GM10266 (cell line): Measurements from ENCODE around the gene MPC1.

Experiments
- DNase-seq: peaks from one replicate; pipeline ENCODE4 v3.0.0; 2012; ENCODE audit errors: extremely low spot score
- TF ChIP-seq, protein P1 (sequence below): IDR thresholded peaks from 2 replicates; pipeline ENCODE4 v1.5.1; 2012; ENCODE audit warnings: mild to moderate bottlenecking, low read depth; ENCODE audit not compliant: control insufficient read depth, insufficient read depth; ENCODE audit errors: missing control alignments

MPC1 gene

GRCh38 chr6:166315436-166315835, 67.3 kb downstream of the MPC1 start:
- DNase-seq = no peak
- TF ChIP-seq, protein P1, sequence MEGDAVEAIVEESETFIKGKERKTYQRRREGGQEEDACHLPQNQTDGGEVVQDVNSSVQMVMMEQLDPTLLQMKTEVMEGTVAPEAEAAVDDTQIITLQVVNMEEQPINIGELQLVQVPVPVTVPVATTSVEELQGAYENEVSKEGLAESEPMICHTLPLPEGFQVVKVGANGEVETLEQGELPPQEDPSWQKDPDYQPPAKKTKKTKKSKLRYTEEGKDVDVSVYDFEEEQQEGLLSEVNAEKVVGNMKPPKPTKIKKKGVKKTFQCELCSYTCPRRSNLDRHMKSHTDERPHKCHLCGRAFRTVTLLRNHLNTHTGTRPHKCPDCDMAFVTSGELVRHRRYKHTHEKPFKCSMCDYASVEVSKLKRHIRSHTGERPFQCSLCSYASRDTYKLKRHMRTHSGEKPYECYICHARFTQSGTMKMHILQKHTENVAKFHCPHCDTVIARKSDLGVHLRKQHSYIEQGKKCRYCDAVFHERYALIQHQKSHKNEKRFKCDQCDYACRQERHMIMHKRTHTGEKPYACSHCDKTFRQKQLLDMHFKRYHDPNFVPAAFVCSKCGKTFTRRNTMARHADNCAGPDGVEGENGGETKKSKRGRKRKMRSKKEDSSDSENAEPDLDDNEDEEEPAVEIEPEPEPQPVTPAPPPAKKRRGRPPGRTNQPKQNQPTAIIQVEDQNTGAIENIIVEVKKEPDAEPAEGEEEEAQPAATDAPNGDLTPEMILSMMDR = no peak
